A673 (cell line): ENCODE results near the gene BRSK1.

Experiments
- CTCF ChIP-seq: fragments of 300-800, 200-600 bp; sonication (generic); conservative IDR thresholded peaks from 2 replicates; pipeline ENCODE4 v1.5.1; 2017; ENCODE audit warnings: low read depth, mild to moderate bottlenecking, antibody characterized with exemption, low read length, moderate library complexity, mixed read lengths
- EZH2 ChIP-seq: fragments of 200-600 bp; sonication (generic); IDR thresholded peaks from 2 replicates; pipeline ENCODE4 v1.6.1; 2017; ENCODE audit warnings: borderline replicate concordance, low read depth, mild to moderate bottlenecking, mixed read lengths, antibody characterized with exemption, low read length; ENCODE audit not compliant: poor library complexity, severe bottlenecking

GRCh38 chr19:55321466-55322137, 37.8 kb downstream of the BRSK1 start:
- TF ChIP-seq CTCF (no peak), EZH2 (no peak)
